ENCODE measurements around the gene BLNK.

BLNK gene

GRCh38 chr10:96287392-96288105 lies 16.2 kb upstream of the BLNK start:
- DNase-seq: no peak

- DNase-seq: no peak
These were observed 14.0 kb upstream of the BLNK start for GRCh38 chr10:96285331-96285752.

- no peak for DNase-seq
These were observed 12.4 kb upstream of the BLNK start for GRCh38 chr10:96283756-96284155.

GRCh38 chr10:96283351-96283750 lies 12.0 kb upstream of the BLNK start:
- DNase-seq: no peak

- no peak for DNase-seq
These were observed 10.2 kb upstream of the BLNK start for GRCh38 chr10:96281444-96282029.

GRCh38 chr10:96280859-96281258 lies 9.5 kb upstream of the BLNK start:
- no peak for DNase-seq

- no peak for DNase-seq
These were observed 7.8 kb upstream of the BLNK start for GRCh38 chr10:96279191-96279641.

- no peak for DNase-seq
These were observed 5.5 kb upstream of the BLNK start for GRCh38 chr10:96276831-96277230.

- no peak for DNase-seq
These were observed 5.1 kb upstream of the BLNK start for GRCh38 chr10:96276426-96276825.

- DNase-seq: no peak
These were observed 4.5 kb upstream of the BLNK start for GRCh38 chr10:96275685-96276418.

- no peak for DNase-seq
These were observed 1.2 kb upstream of the BLNK start for GRCh38 chr10:96272316-96273280.

GRCh38 chr10:96270571-96270970 lies 798 bp downstream of the BLNK start:
- DNase-seq: no peak

GRCh38 chr10:96269438-96270300 lies 1.7 kb downstream of the BLNK start:
- no peak for DNase-seq

- DNase-seq: no peak
These were observed 2.9 kb downstream of the BLNK start for GRCh38 chr10:96268341-96268909.

GRCh38 chr10:96267234-96267705 lies 4.1 kb downstream of the BLNK start:
- DNase-seq: no peak

GRCh38 chr10:96266118-96266770 lies 5.1 kb downstream of the BLNK start:
- DNase-seq: no peak

GRCh38 chr10:96264938-96265337 lies 6.4 kb downstream of the BLNK start:
- no peak for DNase-seq

GRCh38 chr10:96263669-96264068 lies 7.7 kb downstream of the BLNK start:
- no peak for DNase-seq

GRCh38 chr10:96263176-96263575 lies 8.2 kb downstream of the BLNK start:
- no peak for DNase-seq

GRCh38 chr10:96261930-96262329 lies 9.4 kb downstream of the BLNK start:
- no peak for DNase-seq

GRCh38 chr10:96261132-96261531 lies 10.2 kb downstream of the BLNK start:
- DNase-seq: no peak
